Measurements from ENCODE around the gene CACNG5.
A peak's percentile ranks its signal among the peaks of the same experiment; 100 is the strongest.
"Not testable (repeated sequence)": the region's sequence is repeated elsewhere in the genome, so short reads cannot be mapped to it uniquely, and the experiment has no call there.

The CACNG5 gene

GRCh38 chr17:66850692-66851091 is 15.8 kb downstream of the CACNG5 start:
- no peak for DNase-seq

GRCh38 chr17:66855204-66855603 is 20.3 kb downstream of the CACNG5 start:
- peak; percentile 13 for DNase-seq

- DNase-seq: no peak
Observed at GRCh38 chr17:66858226-66859083, 23.5 kb downstream of the CACNG5 start.

GRCh38 chr17:66859353-66859752 is 24.4 kb downstream of the CACNG5 start:
- no peak for DNase-seq

- DNase-seq: no peak
Observed at GRCh38 chr17:66860204-66860603, 25.3 kb downstream of the CACNG5 start.

- no peak for DNase-seq
Observed at GRCh38 chr17:66863820-66864219, 28.9 kb downstream of the CACNG5 start.

GRCh38 chr17:66865151-66865550 is 30.2 kb downstream of the CACNG5 start:
- DNase-seq: no peak

GRCh38 chr17:66873962-66874361 is 39.0 kb downstream of the CACNG5 start:
- DNase-seq: no peak

GRCh38 chr17:66884931-66885330 is 50.0 kb downstream of the CACNG5 start:
- no peak for DNase-seq

- no peak for DNase-seq
Observed at GRCh38 chr17:66885417-66885816, 50.5 kb downstream of the CACNG5 start.

GRCh38 chr17:66889480-66890230 is 54.7 kb downstream of the CACNG5 start:
- DNase-seq: no peak

GRCh38 chr17:66892246-66892645 is 57.3 kb downstream of the CACNG5 start:
- no peak for DNase-seq

GRCh38 chr17:66893382-66893781 is 58.5 kb downstream of the CACNG5 start:
- DNase-seq: no peak

GRCh38 chr17:66893863-66894262 is 58.9 kb downstream of the CACNG5 start:
- no peak for DNase-seq

- no peak for DNase-seq
Observed at GRCh38 chr17:66897141-66897540, 62.2 kb downstream of the CACNG5 start.

- DNase-seq: no peak
Observed at GRCh38 chr17:66898536-66898935, 63.6 kb downstream of the CACNG5 start.

- no peak for DNase-seq
Observed at GRCh38 chr17:66900126-66901010, 65.5 kb downstream of the CACNG5 start.

- not testable (repeated sequence) for DNase-seq
Observed at GRCh38 chr17:66903296-66903695, 68.4 kb downstream of the CACNG5 start.

- no peak for DNase-seq
Observed at GRCh38 chr17:66903781-66904180, 68.9 kb downstream of the CACNG5 start.

GRCh38 chr17:66904760-66905624 is 70.1 kb downstream of the CACNG5 start:
- no peak for DNase-seq

- peak; percentile 65 for DNase-seq
Observed at GRCh38 chr17:66906321-66907278, 71.7 kb downstream of the CACNG5 start.
